A673 (cell line): ENCODE measurements around the gene SEMA3A.

Experiments used
- EZH2 ChIP-seq: fragments of 200-600 bp; sonication (generic); IDR thresholded peaks from 2 replicates; pipeline ENCODE4 v1.6.1; 2017; ENCODE audit warnings: borderline replicate concordance, low read depth, mild to moderate bottlenecking, mixed read lengths, antibody characterized with exemption, low read length; ENCODE audit not compliant: poor library complexity, severe bottlenecking
- TF ChIP-seq, protein P1 (sequence below): fragments of 300-800, 200-600 bp; sonication (generic); conservative IDR thresholded peaks from 2 replicates; pipeline ENCODE4 v1.5.1; 2017; ENCODE audit warnings: low read depth, mild to moderate bottlenecking, antibody characterized with exemption, low read length, moderate library complexity, mixed read lengths

- TF ChIP-seq, protein P1, sequence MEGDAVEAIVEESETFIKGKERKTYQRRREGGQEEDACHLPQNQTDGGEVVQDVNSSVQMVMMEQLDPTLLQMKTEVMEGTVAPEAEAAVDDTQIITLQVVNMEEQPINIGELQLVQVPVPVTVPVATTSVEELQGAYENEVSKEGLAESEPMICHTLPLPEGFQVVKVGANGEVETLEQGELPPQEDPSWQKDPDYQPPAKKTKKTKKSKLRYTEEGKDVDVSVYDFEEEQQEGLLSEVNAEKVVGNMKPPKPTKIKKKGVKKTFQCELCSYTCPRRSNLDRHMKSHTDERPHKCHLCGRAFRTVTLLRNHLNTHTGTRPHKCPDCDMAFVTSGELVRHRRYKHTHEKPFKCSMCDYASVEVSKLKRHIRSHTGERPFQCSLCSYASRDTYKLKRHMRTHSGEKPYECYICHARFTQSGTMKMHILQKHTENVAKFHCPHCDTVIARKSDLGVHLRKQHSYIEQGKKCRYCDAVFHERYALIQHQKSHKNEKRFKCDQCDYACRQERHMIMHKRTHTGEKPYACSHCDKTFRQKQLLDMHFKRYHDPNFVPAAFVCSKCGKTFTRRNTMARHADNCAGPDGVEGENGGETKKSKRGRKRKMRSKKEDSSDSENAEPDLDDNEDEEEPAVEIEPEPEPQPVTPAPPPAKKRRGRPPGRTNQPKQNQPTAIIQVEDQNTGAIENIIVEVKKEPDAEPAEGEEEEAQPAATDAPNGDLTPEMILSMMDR = no peak
- TF ChIP-seq EZH2 = no peak
Observed at GRCh38 chr7:84200859-84201258, 6.3 kb upstream of the SEMA3A start.
